Lower leg skin (tissue), 3 donors: Measurements from ENCODE around the gene ASPRV1.

Source experiments
- POLR2A ChIP-seq, 2 donors: fragments of 450-650 bp; IDR thresholded peaks; one replicate each; pipeline ENCODE4 v1.6.1; 2016 to 2017; ENCODE audit warnings: antibody characterized with exemption in 2 of 2, mild to moderate bottlenecking in 1 of 2, moderate library complexity in 1 of 2
- TF ChIP-seq, protein P1 (sequence below), 3 donors: fragments of 450-650 bp; IDR thresholded peaks; one replicate each; pipeline ENCODE4 v1.5.1; 2016; ENCODE audit warnings: antibody characterized with exemption in 3 of 3, mild to moderate bottlenecking in 3 of 3, moderate library complexity in 2 of 3

- TF ChIP-seq, protein P1, sequence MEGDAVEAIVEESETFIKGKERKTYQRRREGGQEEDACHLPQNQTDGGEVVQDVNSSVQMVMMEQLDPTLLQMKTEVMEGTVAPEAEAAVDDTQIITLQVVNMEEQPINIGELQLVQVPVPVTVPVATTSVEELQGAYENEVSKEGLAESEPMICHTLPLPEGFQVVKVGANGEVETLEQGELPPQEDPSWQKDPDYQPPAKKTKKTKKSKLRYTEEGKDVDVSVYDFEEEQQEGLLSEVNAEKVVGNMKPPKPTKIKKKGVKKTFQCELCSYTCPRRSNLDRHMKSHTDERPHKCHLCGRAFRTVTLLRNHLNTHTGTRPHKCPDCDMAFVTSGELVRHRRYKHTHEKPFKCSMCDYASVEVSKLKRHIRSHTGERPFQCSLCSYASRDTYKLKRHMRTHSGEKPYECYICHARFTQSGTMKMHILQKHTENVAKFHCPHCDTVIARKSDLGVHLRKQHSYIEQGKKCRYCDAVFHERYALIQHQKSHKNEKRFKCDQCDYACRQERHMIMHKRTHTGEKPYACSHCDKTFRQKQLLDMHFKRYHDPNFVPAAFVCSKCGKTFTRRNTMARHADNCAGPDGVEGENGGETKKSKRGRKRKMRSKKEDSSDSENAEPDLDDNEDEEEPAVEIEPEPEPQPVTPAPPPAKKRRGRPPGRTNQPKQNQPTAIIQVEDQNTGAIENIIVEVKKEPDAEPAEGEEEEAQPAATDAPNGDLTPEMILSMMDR (IDR thresholded peaks at IDR 0.05) = no peak
- no peak for TF ChIP-seq POLR2A (IDR thresholded peaks at IDR 0.05)
These were observed 23.5 kb downstream of the ASPRV1 start for GRCh38 chr2:69937968-69938367.
